Hematopoietic multipotent progenitor cell treated with erythropoietin and hydrocortisone succinate and interleukin-3 and kit ligand, for 15 days (in vitro differentiated cells): ENCODE results near the gene MYOF.
"Not testable (repeated sequence)": the region's sequence is repeated elsewhere in the genome, so short reads cannot be mapped to it uniquely, and the experiment has no call there.

ENCODE experiments used
- DNase-seq: peaks from one replicate; pipeline ENCODE4 v3.0.0-alpha.2; 2015; ENCODE audit warnings: low spot score

The MYOF gene

DNA sequence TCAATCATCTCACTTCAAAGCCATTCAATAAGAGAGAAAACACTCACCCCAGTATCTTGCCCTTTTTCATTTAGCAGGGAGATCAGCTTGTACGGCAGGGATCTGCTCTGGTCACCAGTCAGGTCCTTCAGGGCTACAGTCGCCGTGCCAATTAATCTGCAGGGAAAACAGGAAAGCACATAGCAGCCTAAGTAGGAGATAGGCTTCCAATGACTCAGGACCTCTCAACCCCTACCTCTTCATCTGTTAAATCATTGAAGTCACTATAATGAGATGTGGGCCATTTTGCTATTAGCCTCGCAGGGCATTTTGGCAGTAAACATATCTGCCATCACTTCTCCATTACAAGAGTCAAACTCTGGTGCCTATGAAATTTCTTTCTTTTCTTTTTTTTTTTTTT lies 50.8 kb downstream of the MYOF start:
- DNase-seq, result no peak

DNA sequence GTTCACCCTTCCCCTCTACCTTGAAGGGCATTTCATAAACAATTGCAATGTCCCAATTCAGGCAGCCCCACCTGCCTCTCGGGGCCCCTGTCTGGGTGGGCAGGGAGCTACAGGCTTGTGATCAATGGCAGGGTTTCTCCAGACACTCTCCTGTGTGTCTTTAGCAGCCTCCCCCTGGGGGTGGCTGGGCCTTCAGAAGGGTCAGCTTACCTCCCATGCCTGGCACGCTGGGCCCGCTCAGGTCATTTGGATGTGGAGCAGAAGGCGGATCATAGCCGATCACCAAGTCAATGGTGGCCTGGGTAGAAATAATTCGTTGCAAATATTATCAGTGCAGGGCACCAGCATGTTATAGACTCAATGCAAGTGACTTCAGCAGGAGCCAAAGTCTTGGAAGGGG lies 56.3 kb downstream of the MYOF start:
- no peak for DNase-seq

DNA sequence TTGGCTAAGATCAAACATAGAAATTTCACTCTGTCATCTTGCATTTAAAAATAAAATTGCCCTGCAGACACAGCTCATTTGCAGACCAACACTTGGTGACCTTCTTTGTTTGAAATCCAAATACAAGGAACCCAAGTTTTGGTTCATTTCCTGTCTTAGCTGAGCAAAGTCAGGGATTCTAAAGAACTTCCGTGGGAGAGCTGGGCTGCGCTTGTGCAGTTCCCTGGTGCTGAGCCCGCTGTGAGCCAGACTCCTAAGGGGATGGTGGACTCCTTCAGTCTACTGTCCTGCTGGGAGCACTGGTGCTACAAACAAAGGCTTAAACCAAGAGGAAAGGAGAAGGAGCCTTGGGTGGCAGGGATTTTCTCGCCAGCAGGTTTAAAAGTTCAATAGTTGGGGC lies 60.0 kb downstream of the MYOF start:
- no peak for DNase-seq

DNA sequence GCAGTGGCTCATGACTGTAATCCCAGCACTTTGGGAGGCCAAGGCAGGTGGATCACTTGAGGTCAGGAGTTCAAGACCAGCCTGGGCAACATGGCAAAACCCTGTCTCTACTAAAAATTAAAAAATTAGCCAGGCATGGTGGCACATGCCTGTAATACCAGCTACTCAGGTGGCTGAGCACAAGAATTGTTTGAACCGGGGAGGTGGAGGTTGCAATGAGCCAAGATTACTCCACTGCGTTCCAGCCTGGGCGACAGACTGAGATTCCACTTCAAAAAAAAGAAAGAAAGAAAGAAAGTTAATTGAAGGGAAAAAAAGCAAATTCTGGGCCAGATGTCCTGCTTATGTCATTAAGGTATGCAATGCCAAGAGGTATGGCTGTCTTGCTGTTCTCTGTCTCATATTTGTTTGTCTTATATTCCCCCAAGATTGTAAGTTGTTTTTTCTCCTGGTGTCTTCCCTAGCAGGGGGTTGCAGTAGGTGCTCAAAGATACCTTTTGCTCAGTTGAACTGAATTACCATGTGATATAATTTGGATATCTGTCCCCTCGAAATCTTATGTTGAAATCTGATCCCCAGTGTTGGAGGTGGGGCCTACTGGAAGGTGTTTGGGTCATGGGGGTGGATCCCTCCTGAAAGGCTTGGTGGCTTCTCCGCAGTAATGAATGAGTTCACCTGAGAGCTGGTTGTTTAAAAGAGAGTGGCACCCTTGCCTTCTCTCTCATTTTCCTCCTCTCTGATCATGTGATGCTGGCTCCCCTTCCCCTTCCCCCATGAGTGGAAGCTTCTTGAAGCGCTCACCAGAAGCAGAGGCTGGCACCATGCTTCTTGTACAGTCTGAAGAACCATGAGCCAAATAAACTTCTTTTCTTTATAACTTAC lies 60.9 kb downstream of the MYOF start:
- DNase-seq, result no peak

DNA sequence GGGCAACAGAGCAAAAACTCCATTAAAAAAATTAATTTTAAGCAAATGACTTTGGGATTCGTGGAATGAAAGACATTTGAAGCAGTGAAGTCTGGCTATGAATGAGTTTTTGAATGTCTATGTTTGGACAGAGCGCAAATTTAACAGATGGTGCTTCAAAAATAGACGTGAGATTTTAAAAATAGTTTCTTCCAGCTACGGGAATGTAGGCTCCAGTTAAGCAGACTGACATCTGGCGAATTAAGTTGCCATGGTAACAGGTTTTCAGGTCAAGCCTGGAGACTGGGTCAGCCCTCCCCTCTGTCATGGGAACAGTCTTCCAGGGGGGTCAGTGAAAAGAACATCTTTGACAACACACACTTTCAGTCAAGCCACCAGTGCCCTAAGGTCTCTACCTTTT lies 62.0 kb downstream of the MYOF start:
- DNase-seq, result no peak

DNA sequence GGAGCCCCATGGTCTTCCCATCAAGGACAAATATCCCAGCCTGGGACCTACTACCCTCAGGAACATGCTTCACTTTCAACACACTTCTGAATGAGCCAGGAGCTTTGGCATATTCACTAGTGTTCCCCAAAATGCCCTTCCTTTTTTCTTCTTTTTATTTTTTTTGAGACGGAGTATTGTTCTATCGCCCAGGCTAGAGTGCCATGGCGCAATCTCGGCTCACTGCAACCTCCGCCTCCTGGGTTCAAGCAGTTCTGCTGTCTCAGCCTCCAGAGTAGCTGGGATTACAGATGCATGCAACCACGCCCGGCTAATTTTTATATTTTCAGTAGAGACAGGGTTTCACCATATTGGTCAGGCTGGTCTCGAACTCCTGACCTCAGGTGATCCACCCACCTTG lies 63.1 kb downstream of the MYOF start:
- not testable (repeated sequence) for DNase-seq

DNA sequence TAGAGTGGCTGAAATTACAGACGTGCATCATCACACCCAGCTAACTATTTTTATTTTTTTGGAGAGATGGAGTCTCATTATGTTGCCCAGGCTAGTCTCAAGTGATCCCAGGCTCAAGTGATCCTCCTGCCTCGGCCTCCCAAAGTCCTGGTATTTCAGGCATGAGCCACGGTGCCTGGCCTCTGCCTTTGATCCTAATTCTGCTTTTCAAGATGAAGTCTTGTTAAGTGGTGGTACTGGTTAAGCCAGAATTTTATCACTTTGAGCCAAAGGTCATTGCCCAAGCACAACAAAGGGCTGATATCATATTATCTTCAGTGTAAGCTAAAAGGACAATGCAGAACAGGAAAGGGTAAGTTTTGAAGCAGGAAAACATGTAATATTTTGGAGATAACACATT lies 64.2 kb downstream of the MYOF start:
- no peak for DNase-seq

DNA sequence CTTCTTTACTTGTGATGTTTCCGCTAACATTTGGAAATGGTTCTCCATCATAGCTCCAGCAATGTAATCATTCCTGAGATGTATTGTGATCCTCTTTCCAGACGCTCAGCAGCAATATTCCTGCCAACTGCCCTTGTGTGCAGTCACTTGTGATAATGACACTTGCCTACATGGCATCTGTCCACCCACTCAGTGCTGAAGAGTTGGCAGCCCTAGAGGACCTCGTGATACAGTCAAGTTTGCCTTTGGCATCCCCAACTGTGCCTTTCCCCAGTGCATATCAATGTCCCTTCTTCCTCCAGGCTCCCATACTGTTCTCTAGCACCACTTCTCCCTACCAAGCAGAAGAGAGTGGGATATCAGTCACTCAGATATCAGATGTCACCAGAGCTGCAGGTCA lies 64.9 kb downstream of the MYOF start:
- DNase-seq, result no peak

DNA sequence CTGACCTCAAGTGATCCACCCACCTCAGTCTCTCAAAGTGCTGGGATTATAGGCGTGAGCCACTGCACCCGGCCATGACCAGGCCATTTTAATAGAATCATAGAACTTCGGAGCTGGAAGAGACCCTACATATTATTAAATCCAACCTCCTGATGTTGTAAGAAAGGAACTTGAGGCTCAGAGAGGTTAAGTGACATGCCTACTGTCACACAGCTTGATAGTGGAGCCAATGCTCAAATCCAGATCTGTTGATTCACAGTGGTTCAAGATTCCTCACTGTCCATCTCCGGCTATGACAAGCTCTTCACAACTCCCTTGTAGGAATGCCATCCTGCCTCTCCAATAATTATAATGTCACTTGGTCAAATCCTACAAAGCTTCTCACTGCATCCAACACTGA lies 65.3 kb downstream of the MYOF start:
- no peak for DNase-seq

DNA sequence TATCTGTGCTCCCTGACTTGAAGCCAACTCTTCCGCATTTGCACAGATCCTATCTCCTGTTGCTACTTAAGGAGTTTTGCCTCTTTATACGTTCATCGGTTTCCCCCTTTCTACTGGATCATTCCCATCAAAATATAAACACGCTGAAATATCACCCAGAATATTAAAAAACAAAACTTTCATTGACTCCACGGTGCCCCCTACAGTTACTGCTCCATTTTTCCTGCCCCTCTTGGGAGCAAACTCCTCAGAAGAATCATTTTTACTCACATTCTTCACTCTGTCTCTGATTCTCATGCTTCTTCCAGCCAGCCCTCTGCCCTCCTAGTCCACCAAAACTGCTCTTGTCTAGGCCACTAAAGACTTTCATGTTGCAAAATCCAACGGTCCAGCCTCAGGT lies 66.4 kb downstream of the MYOF start:
- DNase-seq, result no peak

DNA sequence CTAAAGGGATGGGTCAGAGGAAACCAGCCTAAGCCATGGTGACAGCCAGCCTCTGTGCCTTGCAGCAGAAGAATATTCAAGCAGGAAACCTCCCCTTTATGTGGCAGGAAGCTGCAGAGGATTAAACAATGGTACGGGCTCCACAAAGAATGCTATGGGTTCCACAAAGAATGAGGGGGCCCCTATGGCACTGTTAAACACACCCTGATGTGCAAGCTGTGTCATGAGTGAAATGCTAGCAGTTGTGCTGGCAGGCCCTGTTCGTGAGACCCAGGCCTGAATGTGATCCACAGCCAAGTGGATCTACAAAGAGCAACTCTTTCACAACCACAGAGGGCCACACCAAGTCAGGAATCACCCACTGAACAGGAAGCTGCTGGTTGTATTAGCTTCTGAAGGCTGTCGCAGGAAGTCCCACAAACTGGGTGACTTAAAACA lies 68.9 kb downstream of the MYOF start:
- DNase-seq, result no peak

DNA sequence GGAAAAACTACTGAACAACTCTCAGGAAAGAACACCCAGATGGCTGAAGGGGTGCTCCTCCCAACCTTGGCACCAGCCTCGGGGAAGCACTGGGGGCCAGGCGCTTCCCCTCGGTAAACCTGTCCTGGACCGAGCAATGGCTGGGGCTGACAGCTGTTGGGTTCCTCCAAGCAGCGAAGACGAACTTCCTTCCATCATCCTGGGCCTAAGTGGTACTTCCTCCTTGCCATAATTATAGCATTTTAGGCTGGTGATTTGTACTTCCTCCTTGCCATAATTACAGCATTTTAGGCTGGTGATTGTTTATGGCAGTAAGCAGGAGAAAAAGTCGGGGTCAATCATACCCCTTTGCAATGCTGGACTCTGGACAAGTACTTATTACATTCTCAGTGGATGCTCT lies 69.3 kb downstream of the MYOF start:
- no peak for DNase-seq

DNA sequence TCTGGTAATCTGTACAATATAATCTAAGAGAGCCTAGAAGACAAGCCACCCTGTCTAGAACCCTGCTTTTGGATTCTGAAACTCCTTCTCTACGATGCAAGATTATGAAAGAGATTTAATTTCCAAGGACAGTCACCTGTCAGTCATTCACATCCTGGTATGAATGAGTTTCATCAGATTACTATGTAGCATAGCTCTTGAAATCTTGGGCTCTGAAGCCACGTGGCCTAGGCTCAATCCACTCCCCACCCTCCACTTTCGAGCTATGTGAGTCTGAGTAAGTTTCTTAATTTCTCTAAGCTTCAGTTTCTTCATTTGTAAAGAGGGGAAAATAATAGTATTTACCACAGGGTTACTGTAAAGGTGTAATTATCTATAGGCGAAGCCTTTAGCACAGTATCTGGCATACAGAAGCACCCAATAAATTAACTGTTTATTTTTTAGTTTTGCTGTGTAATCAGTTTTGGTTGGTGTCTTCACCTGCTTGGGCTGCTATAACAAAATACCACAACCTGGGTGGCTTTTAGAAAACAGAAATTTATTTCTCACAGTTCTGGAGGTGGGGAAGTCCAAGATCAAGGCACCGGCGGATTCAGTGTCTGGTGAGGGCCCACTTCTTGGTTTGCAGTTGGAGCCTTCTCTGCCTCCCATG lies 71.3 kb downstream of the MYOF start:
- DNase-seq, result no peak

DNA sequence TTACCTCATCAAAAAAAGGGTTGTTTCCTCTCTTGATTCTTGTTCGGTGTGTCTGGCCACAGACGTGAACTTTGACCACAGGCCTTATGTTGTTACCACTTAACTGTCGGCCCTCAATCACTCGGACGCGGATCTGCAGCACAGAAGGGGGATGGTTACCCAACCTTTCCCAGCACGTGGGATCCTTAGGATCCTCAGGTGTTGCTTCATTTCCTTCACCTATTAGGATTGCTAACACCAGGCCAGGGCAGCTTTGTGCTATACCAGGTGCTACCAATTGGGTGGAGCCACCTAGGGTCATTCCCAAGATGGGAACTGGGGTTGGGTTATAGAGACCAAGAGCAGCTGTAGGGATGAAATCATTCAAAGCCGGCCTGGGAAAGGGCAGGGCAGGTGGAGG lies 73.4 kb downstream of the MYOF start:
- DNase-seq, result no peak

DNA sequence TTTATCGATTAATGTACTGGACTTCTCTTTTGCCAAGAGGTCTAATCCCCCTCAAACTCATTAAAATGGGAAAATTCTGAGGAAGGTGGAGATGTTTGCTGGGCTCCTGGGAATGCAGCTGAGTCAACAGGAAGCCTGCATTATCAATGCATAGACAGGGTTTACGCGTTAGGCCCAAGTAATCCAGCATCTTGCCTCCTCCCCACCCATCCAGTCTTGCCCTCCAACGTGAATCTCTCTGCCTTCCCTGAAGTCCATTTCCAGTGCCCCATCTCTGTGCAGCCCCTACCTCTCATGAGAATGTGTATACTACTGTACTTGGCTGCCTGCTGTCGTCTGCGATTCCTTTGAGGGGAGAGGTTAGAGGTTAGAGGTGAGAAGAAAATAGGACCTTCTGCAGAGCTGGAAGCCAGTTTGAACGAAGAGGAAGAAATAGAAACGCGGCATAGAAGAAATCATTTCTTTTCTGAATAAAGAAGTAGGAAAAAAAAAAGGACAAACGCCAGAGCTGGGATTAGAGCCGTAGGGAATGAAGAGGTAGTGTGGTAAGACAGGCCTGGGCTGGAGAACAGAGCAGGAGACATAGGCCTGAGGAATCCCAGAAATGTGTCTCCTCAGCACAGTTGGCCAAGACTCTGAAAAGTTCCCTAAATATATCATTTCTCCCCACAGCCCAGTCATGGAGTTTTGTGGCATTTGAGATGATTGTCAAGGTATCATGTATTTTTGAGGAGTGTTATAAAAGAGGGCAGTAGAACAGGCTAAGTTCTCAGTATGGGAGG lies 75.6 kb downstream of the MYOF start:
- DNase-seq, result no peak

DNA sequence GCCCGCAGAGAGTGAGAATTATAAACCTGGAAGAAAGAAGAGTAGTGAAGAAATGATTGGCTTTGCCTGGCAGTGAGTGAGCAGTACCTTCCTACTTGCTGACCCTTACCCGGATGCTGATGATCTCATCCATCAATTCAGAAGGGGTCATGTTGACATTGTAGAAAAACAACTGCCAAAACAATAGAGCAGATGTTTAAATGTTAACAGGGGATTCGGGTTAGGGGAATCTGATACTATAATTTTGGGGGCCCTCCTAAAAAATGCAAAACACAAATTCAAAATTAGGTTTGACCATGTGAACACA lies 78.1 kb downstream of the MYOF start:
- DNase-seq, result no peak

DNA sequence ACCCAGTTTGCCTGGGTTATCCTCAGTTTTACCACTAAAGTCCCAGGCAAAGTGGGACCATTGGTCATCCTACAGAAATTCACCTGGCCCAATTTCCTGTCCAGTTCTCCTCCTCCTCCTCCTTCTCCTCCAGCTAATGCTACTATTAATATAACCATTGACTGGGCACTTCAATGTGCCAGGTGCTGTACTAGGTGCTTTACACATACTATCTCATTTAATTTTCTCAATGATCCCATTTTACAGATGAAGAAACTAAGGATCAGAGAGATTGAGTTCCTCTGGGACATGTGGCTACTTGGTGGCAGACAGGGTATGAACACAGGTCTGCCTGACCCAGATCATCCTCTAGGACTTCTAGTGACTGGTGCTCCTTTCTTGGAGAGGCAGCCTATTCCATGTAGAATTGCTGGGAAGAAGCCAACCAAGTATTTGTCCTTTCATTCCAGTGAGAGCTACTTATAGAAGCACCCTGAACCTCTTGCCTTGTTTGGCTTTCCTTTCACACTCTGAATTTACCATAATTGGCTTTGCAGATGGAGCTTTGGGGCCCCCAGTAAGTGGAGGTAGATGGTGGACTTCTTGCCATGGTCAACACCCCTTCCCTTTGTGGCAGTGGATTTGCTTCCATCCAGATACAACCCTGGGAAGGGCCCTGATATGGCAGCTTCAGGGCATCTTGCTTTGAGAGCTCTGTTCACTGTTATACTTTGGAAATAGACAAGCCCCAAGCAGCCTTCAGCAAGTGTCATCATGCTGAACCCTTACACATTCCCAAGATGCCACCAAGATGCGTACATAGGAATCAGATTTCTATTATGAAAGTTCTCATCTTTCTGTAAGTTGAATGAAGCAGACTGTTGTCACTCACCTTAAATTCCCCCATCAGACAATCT lies 78.7 kb downstream of the MYOF start:
- DNase-seq, result no peak

DNA sequence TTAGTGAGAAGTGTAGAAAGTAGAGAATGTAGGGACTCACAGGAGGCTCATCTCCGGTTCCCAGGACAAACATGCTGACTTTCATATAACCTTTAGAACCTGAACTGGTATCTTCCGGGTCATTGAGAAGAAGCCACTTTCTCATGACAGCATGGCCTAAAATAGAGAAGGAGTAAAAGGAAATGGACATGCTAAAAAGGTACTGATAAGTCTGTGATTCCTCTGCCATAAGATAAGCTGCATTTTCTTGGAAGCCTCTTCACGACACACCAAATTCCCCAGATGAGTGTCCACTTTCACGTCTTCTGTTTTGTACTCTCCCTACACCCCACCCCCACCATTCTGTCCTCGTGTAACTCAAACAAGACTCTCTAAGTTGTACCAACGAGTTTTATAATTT lies 79.9 kb downstream of the MYOF start:
- no peak for DNase-seq

DNA sequence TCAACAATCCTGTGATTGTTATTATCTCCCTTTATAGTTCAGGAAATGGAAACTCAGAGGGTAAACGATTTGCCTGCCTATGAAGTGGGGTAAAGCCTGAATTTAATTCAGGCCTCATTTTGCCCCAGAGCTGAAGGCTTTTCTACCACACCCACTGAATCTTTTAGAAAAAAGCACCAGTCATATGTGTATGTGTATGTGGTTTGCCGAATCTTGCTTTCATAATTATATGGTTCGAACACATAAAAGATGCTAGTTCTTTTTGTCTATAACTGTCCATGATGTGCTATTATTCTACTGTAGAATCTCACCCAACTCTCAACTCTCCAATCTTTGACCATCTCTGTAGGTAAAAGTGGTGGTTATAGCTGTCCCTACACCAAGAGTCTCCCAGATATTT lies 83.6 kb downstream of the MYOF start:
- no peak for DNase-seq

DNA sequence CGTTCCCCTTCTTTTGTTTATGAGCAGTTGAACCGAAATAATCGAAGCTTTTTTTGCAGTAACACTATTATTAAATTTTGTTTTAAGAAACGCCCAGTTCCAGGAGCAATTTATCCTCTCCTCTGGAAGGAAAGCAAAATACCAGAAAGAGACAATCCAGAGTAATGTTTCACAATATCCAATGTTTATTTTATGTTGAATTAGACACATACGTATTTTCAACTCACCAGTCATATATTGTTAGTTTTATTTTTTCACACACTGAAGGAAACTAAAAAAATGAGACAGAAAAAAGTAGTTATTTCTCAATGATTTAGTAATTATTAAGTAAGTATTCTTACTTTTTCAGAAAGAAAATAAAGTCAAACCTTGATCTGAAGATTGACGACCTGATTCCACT lies 85.1 kb downstream of the MYOF start:
- no peak for DNase-seq

DNA sequence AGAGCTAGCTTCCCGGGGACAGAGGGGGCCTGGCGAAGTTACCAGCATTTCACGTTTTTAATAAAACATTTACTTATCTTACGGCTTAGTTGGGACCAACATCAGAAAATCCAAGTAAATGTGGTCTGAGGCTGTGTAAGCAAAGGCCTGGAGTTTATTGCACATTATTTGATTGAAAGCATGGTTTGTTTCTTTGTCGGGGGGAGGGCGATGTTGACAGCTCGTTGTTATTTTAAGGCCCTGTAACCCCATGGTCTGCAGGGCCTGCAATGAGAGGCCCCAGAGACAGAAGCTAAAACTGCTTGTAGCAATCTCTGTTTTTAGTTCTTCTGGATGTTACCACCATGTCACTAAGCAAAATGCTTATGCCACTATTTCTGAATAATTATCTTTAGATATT lies 88.9 kb downstream of the MYOF start:
- no peak for DNase-seq

DNA sequence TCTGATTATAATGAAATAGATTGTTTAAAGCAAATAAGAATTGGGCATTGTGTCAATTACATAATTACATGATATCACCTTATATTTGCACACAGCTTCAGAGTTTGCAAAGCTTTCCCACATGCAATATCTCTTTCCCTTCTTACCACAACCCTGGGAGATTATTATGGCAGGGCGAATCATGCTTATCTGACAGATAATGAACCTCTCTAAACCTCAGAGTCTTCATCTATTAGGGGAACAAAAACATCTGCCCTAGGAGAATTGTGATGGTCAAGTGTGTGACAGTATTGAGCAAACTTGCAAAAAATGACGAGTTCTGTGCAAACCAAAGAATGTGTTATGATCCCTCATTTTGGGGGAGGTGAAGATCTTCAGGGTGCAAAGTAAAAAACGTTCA lies 90.0 kb downstream of the MYOF start:
- no peak for DNase-seq
